GM06990 (cell line): Measurements from ENCODE around the gene RASSF8.

Source experiments
- DNase-seq: peaks from one replicate; pipeline ENCODE4 v3.0.0-alpha.2; 2011; ENCODE audit not compliant: insufficient read length; ENCODE audit errors: extremely low read depth
- H3K27me3 ChIP-seq: replicated peaks from 2 replicates; pipeline ENCODE4 v1.6.0; 2011; ENCODE audit warnings: low read length; ENCODE audit not compliant: control insufficient read depth, insufficient read depth
- H3K36me3 ChIP-seq: 2 replicates; pipeline ENCODE4 v1.5.1; 2011; ENCODE audit warnings: low read length; ENCODE audit not compliant: control insufficient read depth, insufficient read depth
- H3K4me3 ChIP-seq: replicated peaks from 2 replicates; pipeline ENCODE4 v1.5.1; 2011; ENCODE audit warnings: low read depth, mild to moderate bottlenecking, control low read depth, low read length
- TF ChIP-seq, protein P1 (sequence below): IDR thresholded peaks from 2 replicates; pipeline ENCODE4 v1.5.1; 2011; ENCODE audit warnings: low read length, control low read depth, mild to moderate bottlenecking, inconsistent platforms; ENCODE audit not compliant: insufficient read depth, poor library complexity, severe bottlenecking

Gene RASSF8

DNA sequence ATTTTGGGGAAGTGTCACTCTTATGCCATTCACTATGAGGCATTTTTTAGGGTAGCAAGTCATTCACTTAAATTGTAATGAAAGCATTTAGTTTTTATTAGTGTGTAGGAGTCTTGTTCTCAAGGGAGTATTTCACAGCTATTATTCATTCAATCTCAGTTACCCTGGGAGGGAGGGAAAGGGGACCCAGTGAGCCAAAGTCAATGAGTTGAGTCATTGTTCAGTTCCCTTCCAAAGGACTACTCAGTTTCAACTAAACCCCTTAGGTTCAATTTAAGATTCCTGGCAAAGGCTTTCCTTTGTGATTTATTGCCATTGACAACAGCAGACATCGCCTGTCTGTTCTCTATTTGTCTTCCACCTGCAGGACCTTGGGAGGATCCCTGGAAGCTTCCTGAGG, 29.3 kb upstream of the RASSF8 start:
- H3K36me3 ChIP-seq: no peaks in the 10 kb centered on the region
- H3K27me3 ChIP-seq: no peaks in the 10 kb centered on the region; the same call in 1 of the 2 replicates
- DNase-seq: no peak

DNA sequence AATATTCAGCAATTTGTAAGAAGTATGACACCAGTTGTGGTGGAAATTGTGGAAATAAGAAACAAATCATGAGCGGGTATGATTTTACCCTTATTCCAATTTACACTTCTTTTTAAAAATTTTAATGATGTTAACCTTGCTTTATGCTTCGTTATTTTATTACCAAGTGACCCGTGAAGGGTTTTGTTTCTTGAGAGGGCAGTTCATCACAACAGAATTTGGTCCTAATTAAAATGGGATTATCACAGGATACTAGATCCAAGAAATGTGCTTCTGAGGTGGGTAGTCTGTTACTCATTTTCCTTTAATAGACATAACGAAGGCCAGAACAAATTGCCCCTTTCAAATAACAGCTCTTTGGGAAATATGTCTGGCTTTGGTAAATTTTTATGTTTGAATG, 25.5 kb upstream of the RASSF8 start:
- no peak overlapping the region for H3K4me3 ChIP-seq
- H3K27me3 ChIP-seq: no peaks in the 10 kb centered on the region; the same call in none of the 2 replicates
- no peaks in the 10 kb centered on the region for H3K36me3 ChIP-seq
- TF ChIP-seq, protein P1, sequence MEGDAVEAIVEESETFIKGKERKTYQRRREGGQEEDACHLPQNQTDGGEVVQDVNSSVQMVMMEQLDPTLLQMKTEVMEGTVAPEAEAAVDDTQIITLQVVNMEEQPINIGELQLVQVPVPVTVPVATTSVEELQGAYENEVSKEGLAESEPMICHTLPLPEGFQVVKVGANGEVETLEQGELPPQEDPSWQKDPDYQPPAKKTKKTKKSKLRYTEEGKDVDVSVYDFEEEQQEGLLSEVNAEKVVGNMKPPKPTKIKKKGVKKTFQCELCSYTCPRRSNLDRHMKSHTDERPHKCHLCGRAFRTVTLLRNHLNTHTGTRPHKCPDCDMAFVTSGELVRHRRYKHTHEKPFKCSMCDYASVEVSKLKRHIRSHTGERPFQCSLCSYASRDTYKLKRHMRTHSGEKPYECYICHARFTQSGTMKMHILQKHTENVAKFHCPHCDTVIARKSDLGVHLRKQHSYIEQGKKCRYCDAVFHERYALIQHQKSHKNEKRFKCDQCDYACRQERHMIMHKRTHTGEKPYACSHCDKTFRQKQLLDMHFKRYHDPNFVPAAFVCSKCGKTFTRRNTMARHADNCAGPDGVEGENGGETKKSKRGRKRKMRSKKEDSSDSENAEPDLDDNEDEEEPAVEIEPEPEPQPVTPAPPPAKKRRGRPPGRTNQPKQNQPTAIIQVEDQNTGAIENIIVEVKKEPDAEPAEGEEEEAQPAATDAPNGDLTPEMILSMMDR: no peak
- DNase-seq: no peak

More for the DNA sequence above, 29.3 kb upstream of the RASSF8 start:
- no peak overlapping the region for H3K4me3 ChIP-seq
- TF ChIP-seq, protein P1: no peak

DNA sequence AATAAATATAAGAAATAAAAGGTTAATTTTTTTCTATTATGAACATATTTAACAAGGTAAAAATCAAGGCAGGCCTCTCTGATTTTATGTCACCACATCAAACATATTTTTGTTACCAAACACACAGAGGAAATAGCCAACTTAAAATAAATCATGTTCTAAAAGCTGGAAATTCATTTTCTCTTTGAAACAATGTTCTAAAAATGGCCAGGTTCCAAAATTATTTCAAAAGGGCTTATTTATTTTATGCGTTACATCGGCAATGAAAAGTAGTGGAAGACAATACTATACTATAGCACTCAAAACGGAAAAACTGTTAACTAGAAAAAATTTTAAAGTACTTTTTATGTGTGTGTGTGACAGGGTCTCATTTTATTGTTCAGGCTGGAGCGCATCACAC, 24.0 kb upstream of the RASSF8 start:
- Histone ChIP-seq H3K27me3 (no peaks in the 10 kb centered on the region; the same call in none of the 2 replicates), H3K36me3 (no peaks in the 10 kb centered on the region), H3K4me3 (no peak overlapping the region)
- DNase-seq: no peak
- TF ChIP-seq, protein P1: no peak

DNA sequence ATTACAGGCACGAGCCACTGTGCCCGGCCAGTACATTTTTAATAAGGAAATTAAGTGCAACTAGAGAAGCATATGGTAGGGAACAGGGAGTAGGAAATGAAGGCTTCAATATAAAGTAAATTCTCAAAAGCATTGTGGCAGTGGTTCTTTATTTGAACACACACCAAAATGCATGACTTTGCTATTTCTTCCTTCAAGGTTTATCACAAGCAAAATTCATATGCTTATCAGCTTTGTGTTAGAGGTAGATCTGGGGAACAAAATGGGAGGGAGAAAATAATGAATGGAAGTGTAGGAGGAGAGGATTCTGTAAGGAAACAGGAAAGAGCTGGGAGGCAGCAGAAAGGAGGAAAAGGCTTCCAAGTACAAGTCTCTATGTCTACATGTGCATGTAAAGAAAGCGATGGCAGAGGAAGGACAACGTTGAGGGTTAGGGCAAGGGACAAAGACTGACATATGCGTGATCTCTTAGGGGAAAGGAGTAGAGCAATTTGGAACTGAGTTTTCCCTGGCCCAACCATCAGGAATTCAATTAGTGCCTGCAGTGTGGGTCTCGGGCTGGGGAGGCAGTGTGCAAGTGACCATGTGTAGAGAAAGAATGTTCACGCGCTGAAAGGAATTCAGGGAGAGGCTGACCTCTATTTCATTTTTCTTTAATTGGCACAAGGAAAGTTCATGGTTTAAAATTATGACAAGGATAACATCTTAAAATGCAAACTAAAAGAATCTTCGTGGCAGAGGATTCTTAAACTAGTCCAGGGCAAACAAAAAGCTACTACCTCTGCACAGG, 22.9 kb upstream of the RASSF8 start:
- Histone ChIP-seq H3K4me3 (no peak overlapping the region), H3K36me3 (no peaks in the 10 kb centered on the region), H3K27me3 (no peaks in the 10 kb centered on the region; the same call in none of the 2 replicates)
- TF ChIP-seq, protein P1: no peak
- no peak for DNase-seq

DNA sequence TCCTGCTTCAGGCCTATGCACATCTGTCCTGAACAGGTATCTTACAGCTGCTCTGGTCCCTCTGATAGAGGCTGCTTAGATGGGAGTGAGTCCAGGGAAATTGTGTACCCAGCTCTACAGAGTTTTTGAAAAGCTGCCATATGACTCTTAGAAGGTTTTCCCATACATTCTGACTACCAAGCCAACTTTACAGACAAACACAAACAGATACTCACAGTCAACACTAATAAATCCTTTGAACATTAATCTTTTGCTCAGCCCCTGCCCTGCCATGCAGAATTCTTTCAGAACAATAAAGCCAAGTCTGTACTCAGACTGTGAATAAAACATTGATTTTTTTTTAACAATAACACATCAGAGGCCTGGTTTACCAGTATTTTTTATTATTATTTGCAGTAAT, 21.4 kb upstream of the RASSF8 start:
- H3K36me3 ChIP-seq: no peaks in the 10 kb centered on the region
- no peaks in the 10 kb centered on the region; the same call in none of the 2 replicates for H3K27me3 ChIP-seq
- H3K4me3 ChIP-seq: no peak overlapping the region
- DNase-seq: no peak
- TF ChIP-seq, protein P1: no peak
